Endometrial microvascular endothelial cells (primary cell): ENCODE results near the gene TRA2A. TPM values are rescaled to one million over a fixed set of nuclear protein-coding genes. Genes with fewer than 3 reads are reported as not detected.
"Not testable (repeated sequence)": the region's sequence is repeated elsewhere in the genome, so short reads cannot be mapped to it uniquely, and the experiment has no call there.

Experiments used
- in situ Hi-C: cut with HindIII; loops from 2 replicates; pipeline ENCODE4 v1.10.0; 2017; ENCODE audit warnings: low sequenced_read_pairs, low pct_unique_long_range_greater_than_20kb; ENCODE audit errors: inconsistent ontology term
- total RNA-seq: library from RNA; depleted of rRNA; stranded (reverse); fragments of >200 nt; gene quantifications from one replicate; pipeline ENCODE4 v1.2.3, GENCODE V29; 2015; ENCODE audit errors: inconsistent ontology term

Gene TRA2A
- total RNA-seq, 1 donor from 2014 or later = 36.5 TPM

- in situ Hi-C loops = loop anchor here (25.0 kb wide), 1 partner anchor 258 kb away; no protein-coding TSS in a partner anchor
These were observed 11.2 kb downstream of the TRA2A start for GRCh38 chr7:23520582-23520981.

- in situ Hi-C loops = loop anchor here (25.0 kb wide), 1 partner anchor 252 kb away; no protein-coding TSS in a partner anchor
These were observed 17.0 kb downstream of the TRA2A start for GRCh38 chr7:23514755-23515154.

GRCh38 chr7:23513746-23514145, 18.0 kb downstream of the TRA2A start:
- in situ Hi-C loops = loop anchor here (25.0 kb wide), 1 partner anchor 251 kb away; no protein-coding TSS in a partner anchor

- in situ Hi-C loops = no loop called here
These were observed 37.8 kb downstream of the TRA2A start for GRCh38 chr7:23494009-23494408.

- in situ Hi-C loops = no loop called here
These were observed 40.3 kb downstream of the TRA2A start for GRCh38 chr7:23491502-23491901.

GRCh38 chr7:23490357-23491135, 41.2 kb downstream of the TRA2A start:
- in situ Hi-C loops = no loop called here

- in situ Hi-C loops = not testable (repeated sequence)
These were observed 43.1 kb downstream of the TRA2A start for GRCh38 chr7:23488714-23489113.

- in situ Hi-C loops = no loop called here
These were observed 44.1 kb downstream of the TRA2A start for GRCh38 chr7:23487670-23488069.

GRCh38 chr7:23486002-23486773, 45.6 kb downstream of the TRA2A start:
- in situ Hi-C loops = no loop called here

GRCh38 chr7:23482686-23483085, 49.1 kb downstream of the TRA2A start:
- in situ Hi-C loops = no loop called here

- in situ Hi-C loops = no loop called here
These were observed 53.6 kb downstream of the TRA2A start for GRCh38 chr7:23477962-23478866.

GRCh38 chr7:23477157-23477499, 54.7 kb downstream of the TRA2A start:
- in situ Hi-C loops = no loop called here

- in situ Hi-C loops = no loop called here
These were observed 55.3 kb downstream of the TRA2A start for GRCh38 chr7:23476286-23477156.

GRCh38 chr7:23475576-23475839, 56.3 kb downstream of the TRA2A start:
- in situ Hi-C loops = no loop called here

- in situ Hi-C loops = no loop called here
These were observed 56.8 kb downstream of the TRA2A start for GRCh38 chr7:23474829-23475575.

GRCh38 chr7:23474094-23474828, 57.5 kb downstream of the TRA2A start:
- in situ Hi-C loops = no loop called here

- in situ Hi-C loops = no loop called here
These were observed 58.0 kb downstream of the TRA2A start for GRCh38 chr7:23473844-23474093.
